ENCODE measurements around the gene CAPS. TPM values are rescaled to one million over a fixed set of nuclear protein-coding genes. Genes with fewer than 3 reads are reported as not detected.

Gene CAPS
- total RNA-seq, 1 experiment from 2014 or later, result 255 TPM

DNA sequence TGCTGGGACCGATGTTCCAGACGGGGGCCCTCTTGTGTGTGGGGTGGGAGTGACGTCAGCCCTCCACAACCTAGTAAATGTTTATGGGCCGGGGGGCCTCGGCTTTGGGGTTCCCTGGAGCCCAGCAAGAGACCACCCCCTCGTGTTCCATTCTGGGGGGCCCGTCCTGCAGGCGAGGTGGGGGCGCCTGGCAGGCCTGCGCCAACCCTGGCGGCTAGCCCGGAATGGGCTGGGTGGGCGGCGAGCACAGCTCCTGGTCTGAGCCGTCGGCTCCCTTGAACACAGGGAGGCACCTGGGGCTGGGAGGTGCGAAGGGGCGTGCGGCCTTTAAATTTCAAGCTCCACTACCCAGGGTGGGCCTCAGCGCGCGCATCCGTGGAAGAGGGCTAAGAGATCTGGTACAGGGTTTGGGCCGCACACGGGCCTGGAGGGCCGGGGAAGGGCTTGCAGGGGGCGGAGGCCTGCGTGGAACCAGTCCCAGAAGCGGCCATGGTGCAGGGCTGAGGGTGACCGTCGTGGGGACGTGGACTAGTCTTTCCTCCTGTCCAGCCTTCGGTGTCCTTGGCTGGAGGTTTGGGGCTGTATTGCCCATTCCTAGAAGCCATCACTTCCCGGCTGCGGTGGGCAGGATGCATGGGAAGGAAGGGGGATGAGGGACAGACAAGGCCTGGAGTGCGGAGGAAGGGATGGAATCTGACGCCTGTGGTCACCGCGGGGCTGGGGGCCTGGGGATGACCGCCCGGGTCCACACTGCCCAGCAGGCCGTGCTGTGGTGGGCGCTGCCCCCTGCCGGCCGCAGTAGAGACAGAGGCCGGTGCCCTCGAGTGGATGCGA lies 21.9 kb upstream of the CAPS start:
- Histone ChIP-seq H4K20me1 (ENCODE audit: low read length) (no peaks in the 10 kb centered on the region), H3K4me1 (ENCODE audit: insufficient read depth, low read length) (no peaks in the 10 kb centered on the region), H3K4me3 (ENCODE audit: low read length) (no peak overlapping the region), H3K9ac (ENCODE audit: low read length) (no peak overlapping the region), H3K4me2 (ENCODE audit: low read length) (no peak overlapping the region), H3K27me3 (ENCODE audit: low read length) (0 out of 2 replicates have a peak, but pooled peaks cover 4% of the 10 kb centered on the region), H3K79me2 (ENCODE audit: low read length) (no peaks in the 10 kb centered on the region), H3K9me3 (ENCODE audit: low read length) (no peaks in the 10 kb centered on the region), H2AFZ (ENCODE audit: low read length) (no peak overlapping the region), H3F3A (ENCODE audit: low read length, unreplicated experiment) (no peaks in the 10 kb centered on the region), H3K9me2 (replicated peaks; ENCODE audit: low read length) (no peaks in the 10 kb centered on the region), H3K36me3 (ENCODE audit: low read depth, low read length) (peaks cover 6% of the 10 kb centered on the region; the same call in 1 of the 2 replicates), H3K27ac (ENCODE audit: low read length) (no peak overlapping the region)
- ChIA-PET POLR2A (ENCODE audit: unreplicated experiment) (no interaction called here), CTCF (interaction anchor here (0.6 to 2.9 kb wide), 2 partner anchors 71 to 88 kb away, joined by 5 to 23 read pairs; partner anchors contain the start of gene NRTN)
- no TSS peak for BruUV-seq (replicated peaks)
- intact Hi-C loops (cut with micrococcal nuclease), result loop anchor here (1.0 to 5.0 kb wide), 3 partner anchors 70 to 119 kb away; partner anchors contain the start of gene NRTN
- ATAC-seq (peak; percentile 76), DNase-seq (peak; percentile 60)
- TF ChIP-seq, protein P1, sequence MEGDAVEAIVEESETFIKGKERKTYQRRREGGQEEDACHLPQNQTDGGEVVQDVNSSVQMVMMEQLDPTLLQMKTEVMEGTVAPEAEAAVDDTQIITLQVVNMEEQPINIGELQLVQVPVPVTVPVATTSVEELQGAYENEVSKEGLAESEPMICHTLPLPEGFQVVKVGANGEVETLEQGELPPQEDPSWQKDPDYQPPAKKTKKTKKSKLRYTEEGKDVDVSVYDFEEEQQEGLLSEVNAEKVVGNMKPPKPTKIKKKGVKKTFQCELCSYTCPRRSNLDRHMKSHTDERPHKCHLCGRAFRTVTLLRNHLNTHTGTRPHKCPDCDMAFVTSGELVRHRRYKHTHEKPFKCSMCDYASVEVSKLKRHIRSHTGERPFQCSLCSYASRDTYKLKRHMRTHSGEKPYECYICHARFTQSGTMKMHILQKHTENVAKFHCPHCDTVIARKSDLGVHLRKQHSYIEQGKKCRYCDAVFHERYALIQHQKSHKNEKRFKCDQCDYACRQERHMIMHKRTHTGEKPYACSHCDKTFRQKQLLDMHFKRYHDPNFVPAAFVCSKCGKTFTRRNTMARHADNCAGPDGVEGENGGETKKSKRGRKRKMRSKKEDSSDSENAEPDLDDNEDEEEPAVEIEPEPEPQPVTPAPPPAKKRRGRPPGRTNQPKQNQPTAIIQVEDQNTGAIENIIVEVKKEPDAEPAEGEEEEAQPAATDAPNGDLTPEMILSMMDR (conservative IDR thresholded peaks at IDR 0.05; ENCODE audit: low read depth, low read length), result peak; percentile 96
- no peak for TF ChIP-seq EZH2phosphoT487 (IDR thresholded peaks at IDR 0.05; ENCODE audit: borderline replicate concordance, low read length)

DNA sequence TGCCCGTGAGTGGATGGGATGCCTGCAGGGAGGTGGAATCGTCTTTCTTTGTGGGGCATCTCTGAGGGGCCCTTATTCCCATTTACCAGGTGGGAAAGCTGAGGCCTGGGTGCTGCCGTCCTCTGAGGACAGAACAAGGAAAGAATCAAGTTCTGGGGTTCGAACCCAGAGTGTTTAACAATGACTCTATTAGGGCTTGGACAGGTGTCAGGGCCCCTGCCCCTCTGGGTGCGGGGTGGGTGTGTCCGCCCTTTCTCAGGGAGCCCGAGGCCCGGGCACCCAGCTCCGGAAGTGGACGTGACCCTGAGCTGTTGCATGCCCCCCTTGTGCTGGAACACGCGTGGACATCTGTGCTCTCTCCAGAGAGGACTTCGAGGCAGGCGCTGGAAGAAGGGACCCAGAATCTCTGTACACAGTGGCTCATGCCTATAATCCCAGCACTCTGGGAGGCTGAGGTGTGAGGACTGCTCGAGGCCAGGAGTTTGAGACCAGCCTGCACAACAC lies 21.2 kb upstream of the CAPS start:
- H3K9me3 ChIP-seq (ENCODE audit: low read length), result no peaks in the 10 kb centered on the region
- H3K9me2 ChIP-seq (replicated peaks; ENCODE audit: low read length), result no peaks in the 10 kb centered on the region
- peaks cover 5% of the 10 kb centered on the region for H3K79me2 ChIP-seq (ENCODE audit: low read length)
- intact Hi-C loops (cut with micrococcal nuclease), result loop anchor here (1.0 to 5.0 kb wide), 3 partner anchors 71 to 120 kb away; partner anchors contain the start of gene NRTN
- H3K4me3 ChIP-seq (ENCODE audit: low read length), result no peak overlapping the region
- ChIA-PET CTCF (no interaction called here), POLR2A (ENCODE audit: unreplicated experiment) (no interaction called here)
- ATAC-seq, result peak; percentile 3
- no peak overlapping the region for H3K9ac ChIP-seq (ENCODE audit: low read length)
- H3K27ac ChIP-seq (ENCODE audit: low read length), result no peak overlapping the region
- TF ChIP-seq, protein P1 (conservative IDR thresholded peaks at IDR 0.05; ENCODE audit: low read depth, low read length), result peak; percentile 16; the same call in 1 of the 2 replicates
- no peak for TF ChIP-seq EZH2 (IDR thresholded peaks at IDR 0.05; ENCODE audit: low read length, unreplicated experiment)
- no peak for DNase-seq
- H3K4me1 ChIP-seq (ENCODE audit: insufficient read depth, low read length), result no peaks in the 10 kb centered on the region
- no peak overlapping the region for H3K4me2 ChIP-seq (ENCODE audit: low read length)
- BruUV-seq (replicated peaks), result TSS peak; percentile 4
- no peaks in the 10 kb centered on the region for H3F3A ChIP-seq (ENCODE audit: low read length, unreplicated experiment)
- peaks cover 6% of the 10 kb centered on the region; the same call in 1 of the 2 replicates for H4K20me1 ChIP-seq (ENCODE audit: low read length)
- 0 out of 2 replicates have a peak, but pooled peaks cover 4% of the 10 kb centered on the region for H3K27me3 ChIP-seq (ENCODE audit: low read length)
- peaks cover 6% of the 10 kb centered on the region; the same call in 1 of the 2 replicates for H3K36me3 ChIP-seq (ENCODE audit: low read depth, low read length)
- H2AFZ ChIP-seq (ENCODE audit: low read length), result no peak overlapping the region
